Common myeloid progenitor, CD34-positive (primary cell): ENCODE measurements around the gene LYPD5.

Experiments
- CTCF ChIA-PET: fragments of 350-600 bp; sonication (Branson Sonifier 250); formaldehyde crosslinking; loops from one replicate; lab custom pipeline; 2021; ENCODE audit warnings: antibody characterized with exemption; lab: Charles Lee
- POLR2A ChIA-PET: fragments of 350-600 bp; sonication (Branson Sonifier 250); formaldehyde crosslinking; loops from one replicate; lab custom pipeline; 2021; ENCODE audit warnings: antibody characterized with exemption; lab: Charles Lee
- DNase-seq, 3 donors: peaks; one replicate each; pipeline versions ENCODE4 v3.0.0 to v3.0.0-alpha.2; 2013
- H3K27ac ChIP-seq, 2 experiments: 1 replicate in 1 of 2; 2 replicates in 1 of 2; pipeline ENCODE4 v1.7.0; 2013; ENCODE audit warnings: inconsistent platforms in 2 of 2, low read length in 2 of 2, mild to moderate bottlenecking in 2 of 2, low read depth in 1 of 2, moderate library complexity in 1 of 2; ENCODE audit not compliant: severe bottlenecking in 2 of 2, insufficient read depth in 1 of 2, poor library complexity in 1 of 2
- H3K27me3 ChIP-seq, 5 experiments: replicated peaks in 2 of 5; 1 replicate in 3 of 5; 2 replicates in 2 of 5; pipeline versions ENCODE4 v1.6.1 to v1.7.0; 2013; ENCODE audit warnings: low read length in 4 of 5, mild to moderate bottlenecking in 2 of 5, moderate library complexity in 2 of 5, inconsistent platforms in 1 of 5; ENCODE audit not compliant: insufficient read depth in 5 of 5, control insufficient read depth in 4 of 5
- H3K36me3 ChIP-seq, 4 experiments: 1 replicate in 2 of 4; 2 replicates in 2 of 4; pipeline versions ENCODE4 v1.6.1 to v1.7.0; 2013; ENCODE audit warnings: low read length in 3 of 4, control low read depth in 1 of 4, mild to moderate bottlenecking in 1 of 4; ENCODE audit not compliant: control insufficient read depth in 4 of 4, insufficient read depth in 4 of 4
- H3K4me1 ChIP-seq, 4 experiments: 1 replicate in 3 of 4; 2 replicates in 1 of 4; pipeline versions ENCODE4 v1.6.1 to v1.7.1; 2013; ENCODE audit warnings: low read length in 3 of 4, mild to moderate bottlenecking in 3 of 4, control low read depth in 1 of 4, inconsistent platforms in 1 of 4, moderate library complexity in 1 of 4; ENCODE audit not compliant: control insufficient read depth in 4 of 4, insufficient read depth in 4 of 4; ENCODE audit errors: control extremely low read depth in 1 of 4
- H3K4me3 ChIP-seq, 7 experiments: 1 replicate in 4 of 7; 2 replicates in 3 of 7; pipeline versions ENCODE4 v1.5.1 to v1.7.0; 2013; ENCODE audit warnings: mild to moderate bottlenecking in 7 of 7, low read length in 6 of 7, moderate library complexity in 6 of 7, inconsistent platforms in 2 of 7, low read depth in 2 of 7, control low read depth in 1 of 7; ENCODE audit not compliant: insufficient read depth in 4 of 7, control insufficient read depth in 1 of 7; ENCODE audit errors: extremely low read depth in 1 of 7
- H3K9me3 ChIP-seq, 5 experiments: 1 replicate in 4 of 5; 2 replicates in 1 of 5; pipeline versions ENCODE4 v1.6.1 to v1.7.1; 2013; ENCODE audit warnings: low read length in 4 of 5, mild to moderate bottlenecking in 2 of 5, inconsistent platforms in 1 of 5, low read depth in 1 of 5, moderate library complexity in 1 of 5; ENCODE audit not compliant: control insufficient read depth in 4 of 5, insufficient read depth in 2 of 5; ENCODE audit errors: control extremely low read depth in 1 of 5
- WGBS: methylation state at CpG from one replicate; pipeline ENCODE4 v1.1.5; 2013; ENCODE audit not compliant: insufficient coverage; 5-methylcytosine and 5-hydroxymethylcytosine counted together

LYPD5 gene

DNA sequence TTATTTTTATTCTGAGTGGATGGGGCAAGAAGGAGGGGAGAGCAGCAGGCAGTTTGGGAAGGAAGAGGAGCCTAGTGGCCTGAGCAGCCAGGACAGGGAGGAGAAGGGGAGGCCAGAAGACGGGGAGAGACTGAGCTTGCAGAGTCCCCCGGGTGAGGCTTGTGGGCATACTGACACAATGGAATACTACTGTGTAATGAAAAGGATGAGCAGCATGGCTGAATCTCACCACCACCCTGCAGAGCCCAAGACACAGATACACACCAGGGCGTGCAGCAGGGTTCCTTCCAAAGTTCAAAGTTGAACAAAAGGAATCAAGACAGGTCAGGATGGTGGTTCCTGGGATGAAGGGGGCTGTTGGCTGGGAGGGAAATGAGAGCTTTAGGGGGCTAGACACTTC is 39.4 kb downstream of the LYPD5 start:
- WGBS = 100% methylated on average over 2 of the region's 3 CpGs
- Histone ChIP-seq H3K27me3 (no peaks in the 10 kb centered on the region), H3K4me3 (no peak overlapping the region), H3K36me3 (peaks cover 0 to 29% (median 24%) of the 10 kb centered on the region in 4 experiments), H3K4me1 (peaks cover 0 to 45% (median 25%) of the 10 kb centered on the region in 4 experiments), H3K9me3 (no peaks in the 10 kb centered on the region), H3K27ac (no peak overlapping the region)
- ChIA-PET CTCF (interaction anchor here (0.7 to 10.3 kb wide), 7 partner anchors 8 to 80 kb away, joined by 3 to 149 read pairs (median 6); partner anchors contain the start of gene KCNN4), POLR2A (no interaction called here)
- no peak for DNase-seq

DNA sequence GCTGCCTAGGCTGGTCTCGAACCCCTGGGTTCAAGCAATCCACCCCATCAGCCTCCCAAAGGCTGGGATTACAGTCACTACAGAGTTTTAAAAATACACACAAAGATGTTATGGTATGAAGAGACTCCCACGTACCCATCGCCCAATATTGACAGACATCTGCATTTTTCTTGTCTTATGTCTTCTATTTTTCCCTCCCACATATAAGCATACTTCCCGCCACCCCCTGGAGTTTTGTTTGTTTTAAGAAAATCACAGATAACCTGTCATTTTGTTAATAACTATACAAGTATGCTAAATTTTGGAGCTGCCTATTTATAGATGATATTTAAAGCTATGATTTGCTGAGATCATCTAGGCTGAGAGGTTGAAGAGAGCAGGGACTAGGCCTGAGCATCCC is 41.3 kb downstream of the LYPD5 start:
- WGBS = no CpG with 5 or more reads among the region's 4 CpGs

DNA sequence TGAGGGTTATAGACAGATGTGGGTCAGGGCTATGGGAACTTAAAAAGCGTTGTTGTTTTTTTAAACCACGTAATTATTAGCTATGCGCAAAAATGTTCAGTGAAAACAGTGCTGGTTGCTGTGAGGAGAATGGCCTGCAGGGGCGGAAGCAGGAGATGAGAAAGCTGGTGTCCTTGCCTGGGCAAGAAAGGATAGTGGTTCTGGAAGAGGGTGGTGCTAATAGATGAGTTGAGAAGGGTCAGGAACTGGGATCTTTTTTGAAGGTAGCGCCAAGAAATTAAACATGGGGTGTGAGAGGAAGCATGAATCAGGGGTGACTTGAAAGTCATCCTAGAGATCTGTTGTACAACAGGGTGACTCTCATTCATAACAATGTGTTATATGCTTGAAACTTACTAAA is 42.7 kb downstream of the LYPD5 start:
- Histone ChIP-seq H3K27me3 (no peaks in the 10 kb centered on the region), H3K4me3 (no peak overlapping the region), H3K9me3 (no peaks in the 10 kb centered on the region), H3K27ac (no peak overlapping the region), H3K4me1 (peaks cover 0 to 38% (median 22%) of the 10 kb centered on the region in 4 experiments), H3K36me3 (peaks cover 0 to 6% (median 1%) of the 10 kb centered on the region in 4 experiments)
- 100% methylated on average over 5 of the region's 5 CpGs for WGBS
- CTCF ChIA-PET = interaction anchor here (1.3 to 2.9 kb wide), 5 partner anchors 12 to 160 kb away, joined by 3 to 18 read pairs (median 4); no protein-coding TSS in a partner anchor
- POLR2A ChIA-PET = no interaction called here
- DNase-seq = no peak

More for the DNA sequence above, 41.3 kb downstream of the LYPD5 start:
- ChIA-PET CTCF (interaction anchor here (0.8 to 10.3 kb wide), 3 partner anchors 16 to 48 kb away, joined by 3 to 149 read pairs (median 5); partner anchors contain the start of gene KCNN4), POLR2A (interaction anchor here (0.8 kb wide), 1 partner anchor 15 kb away, joined by 6 read pairs; no protein-coding TSS in a partner anchor)
- no peak overlapping the region for H3K4me3 ChIP-seq
- no peaks in the 10 kb centered on the region for H3K27me3 ChIP-seq
- H3K27ac ChIP-seq = no peak overlapping the region
- no peaks in the 10 kb centered on the region for H3K9me3 ChIP-seq
- peaks cover 0 to 17% (median 9%) of the 10 kb centered on the region in 4 experiments for H3K36me3 ChIP-seq
- no peak for DNase-seq
- peaks cover 0 to 44% (median 21%) of the 10 kb centered on the region in 4 experiments for H3K4me1 ChIP-seq

DNA sequence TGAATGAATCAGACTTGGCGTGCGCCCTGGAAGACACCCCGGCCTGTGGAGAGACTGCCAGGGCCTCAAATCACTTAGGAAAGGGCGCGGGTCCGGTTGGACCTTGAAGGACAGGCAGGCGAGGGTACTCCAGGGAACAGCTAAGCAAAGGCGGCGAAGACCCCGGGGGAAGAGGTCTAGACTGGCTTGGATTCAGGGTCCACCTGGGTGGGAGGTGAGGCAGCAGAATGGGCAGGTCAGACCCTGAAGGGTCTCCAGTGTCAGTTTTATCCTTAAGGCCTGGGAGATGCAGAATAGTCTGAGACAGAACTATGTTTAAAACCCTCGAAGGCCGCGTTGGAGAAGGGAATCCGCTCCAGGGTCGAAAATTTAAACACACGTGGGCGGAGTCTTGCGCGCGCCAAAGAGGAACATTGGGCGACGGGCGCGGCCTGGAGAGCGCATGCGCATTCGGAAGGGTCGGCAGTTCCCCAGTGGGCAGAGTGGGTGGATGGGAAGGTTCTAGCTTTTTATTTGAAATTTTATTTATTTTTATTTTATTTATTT is 46.9 kb downstream of the LYPD5 start:
- Histone ChIP-seq H3K9me3 (no peaks in the 10 kb centered on the region), H3K4me1 (peaks cover 4 to 43% (median 28%) of the 10 kb centered on the region in 4 experiments), H3K27me3 (no peaks in the 10 kb centered on the region), H3K4me3 (peak overlapping the region; percentile 73 to 94 (median 88)), H3K27ac (peak overlapping the region; percentile 79 to 94), H3K36me3 (peaks cover 3 to 21% (median 9%) of the 10 kb centered on the region in 4 experiments)
- DNase-seq = peak; percentile 77 to 82 (median 80)
- under 1% methylated on average over 18 of the region's 28 CpGs for WGBS
- POLR2A ChIA-PET = interaction anchor here (0.6 to 2.0 kb wide), 3 partner anchors 10 to 93 kb away, joined by 3 to 9 read pairs (median 3); no protein-coding TSS in a partner anchor
- CTCF ChIA-PET = interaction anchor here (1.0 to 9.7 kb wide), 7 partner anchors 8 to 87 kb away, joined by 3 to 65 read pairs (median 4); no protein-coding TSS in a partner anchor

DNA sequence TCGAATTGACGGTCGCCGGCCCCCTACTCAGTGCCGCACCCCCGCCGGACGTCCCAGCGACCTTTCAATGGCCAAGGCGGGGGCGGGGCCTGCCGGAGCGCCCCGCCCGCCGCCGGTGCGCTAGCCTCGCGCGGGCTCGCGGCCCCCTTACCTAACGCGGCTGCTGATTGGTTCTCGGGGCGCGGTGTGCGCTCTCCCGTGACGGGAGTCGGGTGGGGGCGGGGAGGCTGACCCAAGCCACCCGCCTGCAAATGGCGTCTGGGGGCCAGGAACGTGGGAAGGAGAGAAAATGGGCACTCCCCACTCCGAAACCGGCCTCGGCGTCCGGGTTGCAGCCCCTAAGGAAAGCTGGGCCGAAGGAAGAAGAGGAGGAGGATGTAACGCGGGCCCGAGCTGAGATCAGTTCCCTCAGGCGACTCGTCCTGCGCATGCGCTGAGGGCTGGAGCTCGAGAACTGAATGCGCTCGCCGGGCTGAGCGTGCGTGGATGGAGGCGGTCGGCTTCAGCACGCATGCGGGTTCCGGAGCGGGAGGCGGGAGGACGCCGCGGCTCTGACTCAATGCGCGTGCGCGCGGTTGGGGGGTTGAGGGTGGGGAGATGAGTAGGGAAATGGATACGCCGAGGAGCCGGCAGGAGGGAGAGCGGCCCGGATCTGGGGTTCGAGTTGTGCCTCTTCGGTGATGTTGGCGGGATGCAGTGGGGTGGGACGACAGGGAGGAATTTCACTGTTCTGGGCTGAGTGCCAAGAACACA is 47.6 kb downstream of the LYPD5 start, which contains the start of gene SMG9:
TSS of gene SMG9 (minus strand) at position 460 of the 753 bp plus-strand sequence. CDS start 4,221 bp downstream, outside the sequence.
- Histone ChIP-seq H3K9me3 (no peaks in the 10 kb centered on the region), H3K36me3 (peaks cover 7 to 28% (median 13%) of the 10 kb centered on the region in 4 experiments), H3K4me3 (peak within 1 kb of the TSS; percentile 73 to 94 (median 88)), H3K27ac (peak within 1 kb of the TSS; percentile 79 to 94), H3K4me1 (peaks cover 4 to 43% (median 28%) of the 10 kb centered on the region in 4 experiments), H3K27me3 (no peaks in the 10 kb centered on the region)
- CTCF ChIA-PET = interaction anchor here (0.8 to 9.7 kb wide), 6 partner anchors 9 to 32 kb away, joined by 3 to 65 read pairs (median 5); no protein-coding TSS in a partner anchor
- 0% methylated on average over 59 of the region's 79 CpGs for WGBS
- DNase-seq = peak; percentile 96 to 99 (median 98)
- POLR2A ChIA-PET = interaction anchor here (2.0 kb wide), 1 partner anchor 24 kb away, joined by 9 read pairs; no protein-coding TSS in a partner anchor

DNA sequence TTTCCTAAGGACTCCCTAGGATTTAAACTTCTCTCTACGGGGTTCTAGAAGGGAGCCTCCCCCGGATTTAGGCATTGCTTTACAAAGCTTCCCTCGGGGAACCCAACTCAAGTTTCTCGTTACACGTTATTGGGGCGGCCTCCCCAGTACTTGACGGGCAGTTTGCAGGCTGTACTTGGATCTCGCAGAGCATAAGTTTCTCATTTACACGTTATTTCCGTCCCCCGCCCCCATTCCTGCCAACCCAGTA is 48.1 kb downstream of the LYPD5 start:
- Histone ChIP-seq H3K36me3 (peaks cover 9 to 33% (median 17%) of the 10 kb centered on the region in 4 experiments), H3K27me3 (no peaks in the 10 kb centered on the region), H3K4me1 (peaks cover 4 to 43% (median 28%) of the 10 kb centered on the region in 4 experiments), H3K27ac (peak overlapping the region; percentile 79 to 94), H3K4me3 (peak overlapping the region; percentile 73 to 94 (median 88)), H3K9me3 (no peaks in the 10 kb centered on the region)
- ChIA-PET CTCF (interaction anchor here (0.8 to 9.7 kb wide), 6 partner anchors 9 to 33 kb away, joined by 3 to 65 read pairs (median 6); no protein-coding TSS in a partner anchor), POLR2A (interaction anchor here (2.0 kb wide), 1 partner anchor 24 kb away, joined by 9 read pairs; no protein-coding TSS in a partner anchor)
- WGBS = 0% methylated on average over 11 of the region's 11 CpGs
- peak in 1 of 3 donors; percentile 83 for DNase-seq
